Astrocyte (in vitro differentiated cells and primary cell): Measurements from ENCODE around the gene ANAPC13. TPM values are rescaled to one million over a fixed set of nuclear protein-coding genes. Genes with fewer than 3 reads are reported as not detected.
A peak's percentile ranks its signal among the peaks of the same experiment; 100 is the strongest.

Experiments used
- DNase-seq: peaks from one replicate; pipeline ENCODE4 v3.0.0-alpha.2; 2010; ENCODE audit warnings: low read depth
- FAIRE-seq: peaks from 2 replicates; lab custom pipeline; 2011; peaks lifted over from hg19 to GRCh38; lab: Jason Lieb, UNC
- H2AFZ ChIP-seq: 2 replicates; pipeline ENCODE4 v1.6.0; 2012; ENCODE audit warnings: low read depth, low read length, inconsistent platforms
- H3K27ac ChIP-seq: 2 replicates; pipeline ENCODE4 v1.5.1; 2011; ENCODE audit warnings: low read depth, low read length, inconsistent platforms
- H3K27me3 ChIP-seq: 2 replicates; pipeline ENCODE4 v1.6.0; 2011; ENCODE audit warnings: low read length, inconsistent platforms; ENCODE audit not compliant: insufficient read depth
- H3K36me3 ChIP-seq: 2 replicates; pipeline ENCODE4 v1.5.1; 2011; ENCODE audit warnings: low read length, inconsistent platforms; ENCODE audit not compliant: insufficient read depth
- H3K4me1 ChIP-seq: 2 replicates; pipeline ENCODE4 v1.5.1; 2011; ENCODE audit warnings: low read length, inconsistent platforms; ENCODE audit not compliant: insufficient read depth
- H3K4me2 ChIP-seq: 2 replicates; pipeline ENCODE4 v1.6.0; 2012; ENCODE audit warnings: low read length, inconsistent platforms
- H3K4me3 ChIP-seq: 2 replicates; pipeline ENCODE4 v1.5.1; 2011; ENCODE audit warnings: low read depth, mild to moderate bottlenecking, low read length, inconsistent platforms; ENCODE audit not compliant: insufficient read depth
- H3K79me2 ChIP-seq: 2 replicates; pipeline ENCODE4 v1.6.0; 2012; ENCODE audit warnings: mild to moderate bottlenecking, low read length, inconsistent platforms; ENCODE audit not compliant: insufficient read depth
- H3K9ac ChIP-seq: 2 replicates; pipeline ENCODE4 v1.6.0; 2012; ENCODE audit warnings: mild to moderate bottlenecking, low read length, inconsistent platforms
- H3K9me3 ChIP-seq: 2 replicates; pipeline ENCODE4 v1.5.1; 2012; ENCODE audit warnings: low read depth, mild to moderate bottlenecking, low read length, inconsistent platforms; ENCODE audit not compliant: insufficient read depth
- H4K20me1 ChIP-seq: 2 replicates; pipeline ENCODE4 v1.6.0; 2012; ENCODE audit warnings: low read length, inconsistent platforms; ENCODE audit not compliant: insufficient read depth
- H3K27ac Mint-ChIP-seq: one replicate; pipeline ENCODE4 v1.8.0; 2021; ENCODE audit warnings: mild to moderate bottlenecking, mixed read lengths; ENCODE audit not compliant: unreplicated experiment
- H3K27me3 Mint-ChIP-seq: one replicate; pipeline ENCODE4 v1.8.0; 2021; ENCODE audit warnings: low read depth, mixed read lengths; ENCODE audit not compliant: unreplicated experiment
- H3K36me3 Mint-ChIP-seq: one replicate; pipeline ENCODE4 v1.8.0; 2021; ENCODE audit warnings: low read depth, mixed read lengths; ENCODE audit not compliant: unreplicated experiment
- H3K4me1 Mint-ChIP-seq: one replicate; pipeline ENCODE4 v1.8.0; 2021; ENCODE audit warnings: low read depth, mixed read lengths; ENCODE audit not compliant: unreplicated experiment
- H3K4me3 Mint-ChIP-seq: one replicate; pipeline ENCODE4 v1.8.0; 2021; ENCODE audit warnings: mild to moderate bottlenecking, moderate library complexity, mixed read lengths; ENCODE audit not compliant: unreplicated experiment
- H3K9me3 Mint-ChIP-seq: one replicate; pipeline ENCODE4 v1.8.0; 2021; ENCODE audit warnings: mild to moderate bottlenecking, mixed read lengths; ENCODE audit not compliant: unreplicated experiment
- CTCF ChIP-seq: IDR thresholded peaks from 2 replicates; pipeline ENCODE4 v1.5.1; 2011; ENCODE audit warnings: low read depth, mild to moderate bottlenecking, inconsistent platforms, low read length, moderate library complexity; ENCODE audit not compliant: insufficient read depth
- EZH2 ChIP-seq: IDR thresholded peaks from 2 replicates; pipeline ENCODE4 v1.6.1; 2012; ENCODE audit warnings: mild to moderate bottlenecking, low read length, inconsistent platforms; ENCODE audit not compliant: insufficient read depth
- total RNA-seq: library from RNA; stranded (reverse); gene quantifications from 2 replicates; pipeline ENCODE4 v1.2.1, GENCODE V29; 2021

The ANAPC13 gene
- total RNA-seq, 1 donor from 2014 or later, result 61.0 TPM

- Mint-ChIP-seq H3K36me3 (peaks cover 2% of the 10 kb centered on the region), H3K4me3 (no peak overlapping the region), H3K27me3 (no peaks in the 10 kb centered on the region), H3K9me3 (peaks cover 6% of the 10 kb centered on the region), H3K4me1 (peaks cover 27% of the 10 kb centered on the region), H3K27ac (no peak overlapping the region)
- FAIRE-seq, result no peak
- DNase-seq, result no peak
- H3K9ac ChIP-seq, result no peak overlapping the region
- H3K4me1 ChIP-seq, result peaks cover 19% of the 10 kb centered on the region
- no peaks in the 10 kb centered on the region for H4K20me1 ChIP-seq
- no peak overlapping the region for H3K4me3 ChIP-seq
- no peaks in the 10 kb centered on the region for H3K79me2 ChIP-seq
- no peaks in the 10 kb centered on the region for H3K36me3 ChIP-seq
- H3K9me3 ChIP-seq, result no peaks in the 10 kb centered on the region
- TF ChIP-seq EZH2, result no peak
- TF ChIP-seq CTCF, result peak; percentile 15
- no peak overlapping the region for H3K27ac ChIP-seq
- H3K4me2 ChIP-seq, result no peak overlapping the region
- H3K27me3 ChIP-seq, result no peaks in the 10 kb centered on the region
- H2AFZ ChIP-seq, result no peak overlapping the region
These were observed 36.5 kb downstream of the ANAPC13 start for GRCh38 chr3:134449277-134449676.

GRCh38 chr3:134448664-134449063 lies 37.1 kb downstream of the ANAPC13 start:
- Mint-ChIP-seq H3K4me1 (peaks cover 27% of the 10 kb centered on the region), H3K36me3 (peaks cover 2% of the 10 kb centered on the region), H3K27me3 (no peaks in the 10 kb centered on the region), H3K27ac (no peak overlapping the region), H3K9me3 (peaks cover 6% of the 10 kb centered on the region), H3K4me3 (no peak overlapping the region)
- FAIRE-seq (no peak), DNase-seq (no peak)
- no peak overlapping the region for H3K4me3 ChIP-seq
- H3K27me3 ChIP-seq, result no peaks in the 10 kb centered on the region
- H3K79me2 ChIP-seq, result no peaks in the 10 kb centered on the region
- H3K36me3 ChIP-seq, result no peaks in the 10 kb centered on the region
- no peak overlapping the region for H2AFZ ChIP-seq
- H3K9me3 ChIP-seq, result no peaks in the 10 kb centered on the region
- no peak overlapping the region for H3K27ac ChIP-seq
- peaks cover 19% of the 10 kb centered on the region for H3K4me1 ChIP-seq
- H3K4me2 ChIP-seq, result no peak overlapping the region
- no peaks in the 10 kb centered on the region for H4K20me1 ChIP-seq
- TF ChIP-seq EZH2, result no peak
- no peak for TF ChIP-seq CTCF
- no peak overlapping the region for H3K9ac ChIP-seq

DNA sequence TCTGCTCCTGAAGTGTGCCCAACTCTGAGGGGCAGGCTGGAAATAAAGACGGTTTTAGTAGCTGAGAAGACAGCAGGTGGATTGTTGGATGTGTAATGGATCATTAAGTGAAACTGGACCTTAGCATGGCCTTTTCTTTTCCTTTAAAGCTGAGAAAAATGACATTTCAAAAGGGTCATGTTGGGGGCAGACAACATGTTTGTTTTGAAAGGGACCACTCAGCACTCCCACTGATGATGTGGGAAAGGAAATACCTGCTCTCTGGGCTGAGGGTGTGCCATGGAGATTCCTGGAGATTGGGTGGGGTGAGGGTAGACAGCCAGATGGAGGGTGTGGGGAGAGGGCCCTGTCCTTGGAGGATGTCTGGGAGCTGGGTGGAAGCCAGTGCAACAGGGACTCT lies 38.4 kb downstream of the ANAPC13 start:
- no peaks in the 10 kb centered on the region for H3K9me3 ChIP-seq
- peaks cover 19% of the 10 kb centered on the region for H3K4me1 ChIP-seq
- Mint-ChIP-seq H3K4me3 (no peak overlapping the region), H3K27ac (peak overlapping the region; percentile 64), H3K9me3 (peaks cover 4% of the 10 kb centered on the region), H3K36me3 (peaks cover 2% of the 10 kb centered on the region), H3K27me3 (no peaks in the 10 kb centered on the region), H3K4me1 (peaks cover 27% of the 10 kb centered on the region)
- no peak for TF ChIP-seq EZH2
- TF ChIP-seq CTCF, result no peak
- H3K4me2 ChIP-seq, result peak overlapping the region; percentile 29
- FAIRE-seq (no peak), DNase-seq (no peak)
- no peak overlapping the region for H2AFZ ChIP-seq
- no peak overlapping the region for H3K9ac ChIP-seq
- H3K27me3 ChIP-seq, result no peaks in the 10 kb centered on the region
- no peak overlapping the region for H3K4me3 ChIP-seq
- H3K36me3 ChIP-seq, result no peaks in the 10 kb centered on the region
- H4K20me1 ChIP-seq, result no peaks in the 10 kb centered on the region
- no peak overlapping the region for H3K27ac ChIP-seq
- H3K79me2 ChIP-seq, result no peaks in the 10 kb centered on the region
